IPS DF 19.7 (cell line): ENCODE data around the gene HNF4A.
A peak's percentile ranks its signal among the peaks of the same experiment; 100 is the strongest.
"Not testable (repeated sequence)": the region's sequence is repeated elsewhere in the genome, so short reads cannot be mapped to it uniquely, and the experiment has no call there.

Source experiments
- DNase-seq: peaks from one replicate; pipeline ENCODE4 v3.0.0-alpha.2; 2013; ENCODE audit warnings: low read depth, low spot score

HNF4A gene

DNA sequence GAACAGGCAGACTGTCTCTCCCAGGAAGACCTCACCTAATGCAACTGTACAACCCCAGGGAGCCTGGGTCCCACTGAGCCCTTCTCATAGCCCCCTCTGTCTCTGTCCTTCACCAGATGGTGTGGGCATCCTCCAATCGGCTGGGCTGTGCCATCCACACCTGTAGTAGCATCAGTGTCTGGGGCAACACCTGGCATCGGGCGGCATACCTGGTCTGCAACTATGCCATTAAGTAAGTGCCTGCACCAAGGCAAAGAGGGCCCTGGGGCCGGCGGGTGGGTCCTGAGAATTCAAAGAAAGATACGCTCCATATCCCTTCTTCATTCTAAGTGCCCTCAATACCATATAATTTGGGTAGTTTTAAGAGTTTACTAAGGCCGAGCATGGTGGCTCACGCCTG is 10.4 kb upstream of the HNF4A start:
- DNase-seq, result no peak

DNA sequence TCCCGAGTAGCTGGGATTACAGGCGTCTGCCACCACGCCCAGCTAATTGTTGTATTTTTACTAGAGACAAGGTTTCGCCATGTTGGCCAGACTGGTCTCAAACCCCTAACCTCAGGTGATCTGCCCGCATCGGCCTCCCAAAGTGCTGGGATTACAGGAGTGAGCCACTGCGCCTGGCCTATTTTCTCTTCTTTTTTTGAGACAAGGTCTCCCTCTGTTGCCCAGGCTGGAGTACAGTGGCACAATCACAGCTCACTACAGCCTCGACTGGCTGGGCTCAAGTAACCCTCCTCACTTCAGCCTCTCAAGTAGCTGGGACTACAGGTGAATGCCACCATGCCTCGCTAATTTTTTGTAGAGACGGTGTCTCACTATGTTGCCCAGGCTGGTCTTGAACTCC is 9.6 kb upstream of the HNF4A start:
- not testable (repeated sequence) for DNase-seq

DNA sequence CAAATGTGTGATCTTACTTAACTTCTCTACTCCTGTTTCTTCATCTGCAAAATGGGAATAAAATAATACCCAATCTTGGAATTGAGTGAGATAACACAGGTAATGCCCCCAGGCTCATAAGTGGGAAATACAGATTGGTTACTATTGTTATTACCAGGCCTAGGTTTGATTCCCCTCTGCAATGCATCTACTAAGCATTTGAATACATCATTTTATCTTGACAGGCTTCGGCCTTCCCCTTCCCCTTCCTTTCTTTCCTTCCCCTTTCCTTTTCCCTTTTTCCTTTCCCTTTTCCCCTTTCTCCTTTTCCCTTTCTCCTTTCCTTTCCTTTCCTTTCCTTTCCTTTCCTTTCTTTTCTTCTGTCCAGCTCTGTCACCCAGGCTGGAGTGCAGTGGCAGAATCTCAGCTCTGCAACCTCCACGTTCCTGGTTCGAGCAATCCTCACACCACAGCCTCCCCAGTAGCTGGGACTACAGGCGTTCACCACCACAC is 7.3 kb upstream of the HNF4A start:
- no peak for DNase-seq

DNA sequence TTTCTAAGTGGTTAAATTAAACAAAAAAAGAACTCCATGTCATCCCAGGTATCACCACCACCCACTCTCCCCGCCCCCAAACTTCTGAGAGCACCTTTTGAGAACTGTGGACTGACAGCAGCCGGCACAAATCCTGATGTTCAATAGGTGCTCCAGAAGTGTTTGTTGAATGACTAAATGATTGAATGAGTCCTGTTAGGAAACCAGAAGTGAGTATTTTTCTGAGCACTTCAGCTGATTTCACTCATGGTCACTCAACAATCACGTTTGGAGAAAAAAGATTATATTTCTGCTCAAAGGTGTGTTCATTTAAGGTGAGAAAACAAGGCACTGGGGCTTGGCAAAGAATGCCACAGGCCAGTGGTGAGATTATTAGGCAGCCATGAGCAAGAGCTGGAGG is 6.2 kb upstream of the HNF4A start:
- DNase-seq, result no peak

DNA sequence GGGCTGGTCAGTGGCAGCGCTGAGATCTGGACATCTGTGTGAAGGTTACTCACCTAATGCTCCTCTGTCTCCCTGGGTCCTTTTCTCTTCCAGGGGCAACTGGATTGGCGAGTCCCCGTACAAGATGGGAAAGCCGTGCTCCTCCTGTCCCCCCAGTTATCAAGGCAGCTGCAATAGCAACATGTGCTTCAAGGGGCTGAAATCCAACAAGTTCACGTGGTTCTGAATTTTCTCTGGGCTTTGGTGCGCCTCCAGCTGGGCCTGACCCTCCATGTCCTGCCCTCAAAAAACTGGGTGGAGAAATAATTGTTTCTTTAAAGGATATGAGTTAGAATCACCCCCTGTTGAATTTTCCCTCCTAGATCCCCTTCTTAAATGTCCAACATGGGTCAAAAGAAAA is 4.9 kb upstream of the HNF4A start:
- no peak for DNase-seq

DNA sequence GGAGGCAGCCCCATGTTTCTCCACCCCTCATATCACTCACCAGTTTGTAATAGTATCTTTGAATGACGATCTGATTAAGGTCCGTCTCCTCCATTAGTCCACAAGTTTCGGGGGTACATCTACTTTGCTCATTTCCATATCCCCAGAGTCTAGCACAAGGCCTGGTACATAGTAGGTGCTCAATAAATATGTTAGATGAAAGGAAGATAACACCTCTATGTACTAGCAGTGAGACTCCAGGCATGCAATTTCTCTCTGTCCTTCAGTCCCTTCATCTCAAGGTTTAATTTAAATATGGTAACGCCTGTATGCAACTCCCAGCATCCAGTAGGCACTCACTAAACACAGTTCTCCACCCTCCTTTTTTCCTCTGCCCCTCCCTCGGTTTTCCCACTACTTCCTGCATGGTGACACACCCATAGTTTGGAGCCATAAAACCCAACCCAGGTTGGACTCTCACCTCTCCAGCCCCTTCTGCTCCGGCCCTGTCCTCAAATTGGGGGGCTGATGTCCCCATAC is 461 bp upstream of the HNF4A start:
- DNase-seq, result no peak

DNA sequence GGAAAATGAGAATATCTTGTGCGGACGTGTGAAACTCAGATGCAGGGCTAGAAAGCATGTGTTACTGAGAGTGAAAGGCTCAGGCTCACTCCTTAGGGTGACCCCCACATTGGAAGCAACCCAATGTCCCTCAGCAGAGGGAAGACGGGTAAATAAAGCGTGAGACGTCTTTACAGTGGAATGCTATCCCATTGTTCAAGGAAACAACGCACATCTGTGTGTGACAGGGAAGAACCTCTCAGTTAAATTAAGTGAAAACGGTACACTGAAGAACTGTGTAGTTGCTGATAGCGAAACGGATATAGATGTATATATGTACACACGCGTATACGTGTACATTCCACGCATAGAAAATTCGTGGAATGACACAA is 839 bp downstream of the HNF4A start:
- no peak for DNase-seq

DNA sequence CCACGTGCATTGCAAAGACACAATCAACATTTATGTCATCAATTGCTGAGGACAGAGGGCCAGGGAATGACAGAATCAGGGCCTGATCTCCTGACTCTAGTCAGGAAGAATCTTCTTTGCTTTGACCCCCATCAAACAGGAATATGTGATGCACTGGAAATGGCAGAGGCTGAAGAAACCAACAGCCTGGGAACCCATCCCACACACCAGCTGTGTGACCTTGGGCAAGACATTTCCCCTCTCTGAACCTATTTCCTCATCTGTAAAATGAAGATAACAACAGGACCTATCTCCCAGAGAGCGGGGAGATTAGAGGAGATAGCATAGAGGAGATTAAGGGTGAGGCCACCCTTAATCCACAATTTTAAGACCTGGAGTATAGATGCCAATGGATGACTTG is 1.5 kb downstream of the HNF4A start:
- no peak for DNase-seq

DNA sequence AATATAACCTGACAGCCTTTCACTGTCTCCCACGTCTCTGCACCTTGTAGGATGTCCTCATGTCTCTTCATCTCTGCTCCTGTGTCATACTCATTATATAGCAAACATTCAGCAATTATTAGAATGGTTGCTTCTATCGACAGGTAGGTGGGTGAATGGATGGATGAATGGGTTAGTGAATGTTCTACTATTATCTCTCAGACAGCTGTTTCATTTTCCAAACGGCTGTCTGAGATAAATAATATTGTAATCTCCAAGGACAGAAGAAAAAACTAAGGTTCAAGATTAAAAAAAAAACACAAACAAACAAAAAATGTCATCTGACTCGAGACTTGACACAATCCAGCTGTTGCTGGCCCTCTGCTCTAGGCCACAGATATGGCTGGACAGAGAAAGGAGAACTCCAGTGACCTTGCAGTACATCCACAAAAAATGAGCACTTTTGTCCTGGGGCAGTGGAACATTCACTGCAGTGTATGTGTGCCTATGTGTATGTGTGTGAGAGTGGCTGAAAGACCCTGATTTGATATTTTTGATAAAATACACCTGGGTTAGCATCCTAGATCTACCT is 2.1 kb downstream of the HNF4A start:
- DNase-seq, result no peak

DNA sequence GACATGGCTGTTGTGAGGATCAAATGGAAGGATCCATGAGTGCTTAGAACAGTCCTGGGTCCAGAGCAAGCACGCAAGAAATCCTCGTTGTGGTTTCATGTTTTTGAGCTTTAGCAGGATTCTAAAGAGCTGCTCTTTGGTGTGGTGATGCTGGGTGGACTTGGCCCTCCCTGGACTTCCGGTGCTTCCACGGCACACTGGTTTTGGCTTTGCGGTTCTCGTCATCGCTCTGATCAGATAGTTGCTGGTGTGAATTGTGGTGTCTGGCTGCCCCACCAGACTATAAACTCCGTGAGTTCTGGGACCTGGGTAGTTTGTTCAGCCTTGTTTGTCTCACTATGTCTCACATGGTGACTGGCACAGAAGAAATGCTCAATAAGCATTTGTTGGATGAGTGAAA is 3.3 kb downstream of the HNF4A start:
- no peak for DNase-seq

DNA sequence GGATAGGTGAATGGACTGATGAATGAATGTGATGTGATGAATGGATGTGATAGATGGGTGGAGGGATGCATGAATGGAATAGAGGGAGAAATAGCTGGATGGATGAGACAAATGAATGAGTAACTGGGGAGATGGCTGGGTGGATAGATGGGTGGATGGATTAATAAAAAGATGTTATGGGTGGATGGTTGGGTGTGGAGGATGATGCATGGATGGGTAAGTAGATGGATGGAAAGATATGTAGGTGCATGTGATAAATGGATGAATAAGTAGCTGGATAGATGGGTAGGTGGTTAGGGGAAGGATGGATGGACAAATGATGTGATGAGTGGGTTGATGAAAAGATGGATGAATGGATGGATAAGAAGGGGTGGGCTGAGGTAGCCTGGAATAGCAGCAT is 4.7 kb downstream of the HNF4A start:
- DNase-seq, result no peak

DNA sequence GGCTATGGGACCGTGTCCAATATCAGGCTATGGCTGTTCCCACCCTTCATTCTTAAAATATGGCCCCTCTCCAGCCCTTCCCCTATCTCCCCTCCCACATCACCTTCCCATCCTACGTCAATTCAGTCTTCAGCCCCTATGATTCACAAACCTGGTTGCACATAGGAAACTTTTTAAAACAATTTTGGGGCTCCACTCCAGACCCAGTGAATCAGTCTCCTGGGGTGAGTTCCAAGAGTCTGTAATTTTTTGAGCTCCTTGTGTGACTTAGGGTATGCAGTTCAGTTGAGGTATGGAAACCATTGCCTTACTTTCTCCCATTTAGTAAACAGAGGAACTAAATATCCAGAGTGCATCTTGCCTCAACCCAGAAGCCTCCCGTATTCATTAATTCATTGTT is 5.5 kb downstream of the HNF4A start:
- no peak for DNase-seq

DNA sequence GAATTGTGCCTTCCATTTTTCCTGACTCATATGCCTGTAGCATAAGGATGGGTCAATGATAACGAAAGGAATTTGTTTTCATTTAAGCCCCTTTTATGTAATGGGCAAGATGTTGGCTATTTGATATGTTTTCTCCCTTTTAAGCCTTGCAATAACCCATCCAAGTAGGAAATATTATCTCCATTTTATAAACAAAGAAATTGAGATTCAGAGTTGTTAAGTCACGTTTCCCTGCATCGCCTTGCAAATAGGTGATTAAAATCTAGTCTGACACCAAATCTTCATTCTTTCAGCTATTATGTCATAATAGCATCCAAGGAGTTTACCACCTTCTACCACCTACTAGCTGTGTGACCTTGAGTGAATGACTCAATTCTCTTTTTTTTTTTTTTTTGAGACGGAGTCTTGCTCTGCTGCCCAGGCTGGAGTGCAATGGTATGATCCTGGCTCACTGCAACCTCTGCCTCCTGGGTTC is 7.0 kb downstream of the HNF4A start:
- no peak for DNase-seq

DNA sequence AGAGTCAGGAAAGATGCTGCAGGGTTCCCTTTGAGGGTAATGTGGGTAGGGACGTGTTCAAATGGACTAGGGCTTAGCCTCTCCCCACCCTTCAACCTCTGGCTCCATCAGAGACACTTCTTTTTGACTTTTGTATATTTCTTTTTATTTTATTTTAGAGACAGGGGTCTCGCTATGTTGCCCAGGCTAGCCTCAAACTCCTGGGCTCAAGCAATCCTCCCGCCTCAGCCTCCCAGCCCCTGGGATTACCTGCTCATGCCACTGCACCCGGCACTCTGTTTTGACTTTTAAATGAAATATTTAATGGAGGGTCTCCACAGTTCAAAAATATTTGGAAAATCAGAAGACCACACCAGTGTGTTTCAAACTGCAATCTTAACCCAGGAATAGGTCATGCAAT is 8.6 kb downstream of the HNF4A start:
- no peak for DNase-seq

DNA sequence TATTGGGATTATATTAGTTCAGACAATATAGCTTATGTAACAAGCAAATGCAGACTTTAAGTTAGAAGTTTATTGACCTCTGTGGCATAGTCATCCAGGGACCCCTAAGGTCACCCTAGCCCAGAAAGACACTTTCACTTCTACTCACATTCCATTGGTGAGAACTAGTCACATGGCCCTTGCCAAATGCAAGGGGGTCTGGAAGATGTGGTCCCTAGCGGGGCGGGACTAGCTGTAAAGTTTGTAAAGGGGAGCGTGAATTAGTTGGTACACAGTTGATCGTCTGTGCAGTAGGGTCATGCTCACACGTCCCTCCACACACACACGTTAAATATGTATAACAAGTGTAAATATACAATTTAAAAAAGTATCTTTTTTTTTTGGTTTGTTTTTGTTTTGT is 9.3 kb downstream of the HNF4A start:
- DNase-seq, result no peak

DNA sequence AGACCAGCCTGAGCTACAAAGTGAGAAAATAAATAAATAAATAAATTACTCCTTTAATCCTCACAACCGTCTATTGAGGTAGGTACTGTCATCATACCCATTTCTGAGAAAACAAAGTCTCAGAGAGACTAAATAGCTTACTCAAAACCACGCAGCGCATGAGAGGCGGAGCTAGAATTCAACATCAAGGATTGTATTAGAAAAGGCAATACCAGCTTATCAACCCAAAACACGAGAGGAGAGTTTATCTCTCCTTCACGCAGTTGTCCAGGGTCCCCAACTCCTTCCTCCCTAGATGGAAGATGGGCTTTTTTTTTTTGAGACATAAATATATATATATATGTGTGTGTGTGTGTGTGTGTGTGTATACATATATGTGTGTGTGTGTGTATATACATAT is 12.2 kb downstream of the HNF4A start:
- no peak for DNase-seq

DNA sequence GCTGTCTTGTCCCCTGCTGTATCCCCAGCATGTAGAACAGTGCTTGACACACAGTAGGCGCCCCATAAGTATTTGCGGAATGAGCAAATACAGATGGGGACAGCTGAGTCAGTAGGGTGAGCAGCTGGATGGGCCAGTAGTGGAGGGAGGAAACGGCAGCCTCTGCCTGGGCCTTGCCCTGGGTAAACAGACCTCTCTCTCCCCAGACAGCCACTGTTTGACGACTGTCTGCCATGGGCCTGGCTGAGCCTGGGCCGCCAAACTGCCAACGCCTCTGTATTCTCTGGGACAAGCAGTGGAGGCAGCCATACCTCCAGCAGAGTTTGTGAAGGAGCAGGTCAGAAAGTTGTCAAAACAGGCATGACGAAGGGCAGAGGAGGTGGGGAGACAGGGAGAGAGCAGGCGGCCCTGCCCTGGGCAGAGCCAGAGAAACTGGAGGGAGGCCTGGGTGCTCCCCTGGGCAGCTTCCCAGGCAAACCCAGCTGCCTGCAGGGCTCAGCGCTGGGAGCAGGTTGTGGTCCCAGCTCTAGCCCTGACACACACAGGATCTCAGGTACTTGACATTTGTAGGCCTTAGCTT is 15.2 kb downstream of the HNF4A start:
- no peak for DNase-seq

DNA sequence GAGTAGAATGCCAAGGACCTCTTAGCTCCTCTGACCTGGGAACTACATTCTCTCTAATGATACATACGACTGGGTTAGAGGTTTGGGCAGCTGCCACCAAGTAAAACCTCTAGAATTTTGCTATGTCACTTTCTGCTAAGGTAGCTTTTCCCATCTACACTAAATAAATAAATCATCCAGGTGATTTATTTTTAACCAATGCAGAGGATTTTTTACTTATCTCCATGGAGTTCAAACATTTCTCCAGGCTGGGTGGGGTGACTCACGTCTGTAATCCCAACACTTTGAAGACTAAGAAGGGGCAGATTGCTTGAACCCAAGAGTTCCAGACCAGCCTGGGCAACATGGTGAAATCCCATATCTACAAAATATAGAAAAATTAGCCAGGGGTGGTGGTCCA is 27.1 kb downstream of the HNF4A start:
- no peak for DNase-seq

DNA sequence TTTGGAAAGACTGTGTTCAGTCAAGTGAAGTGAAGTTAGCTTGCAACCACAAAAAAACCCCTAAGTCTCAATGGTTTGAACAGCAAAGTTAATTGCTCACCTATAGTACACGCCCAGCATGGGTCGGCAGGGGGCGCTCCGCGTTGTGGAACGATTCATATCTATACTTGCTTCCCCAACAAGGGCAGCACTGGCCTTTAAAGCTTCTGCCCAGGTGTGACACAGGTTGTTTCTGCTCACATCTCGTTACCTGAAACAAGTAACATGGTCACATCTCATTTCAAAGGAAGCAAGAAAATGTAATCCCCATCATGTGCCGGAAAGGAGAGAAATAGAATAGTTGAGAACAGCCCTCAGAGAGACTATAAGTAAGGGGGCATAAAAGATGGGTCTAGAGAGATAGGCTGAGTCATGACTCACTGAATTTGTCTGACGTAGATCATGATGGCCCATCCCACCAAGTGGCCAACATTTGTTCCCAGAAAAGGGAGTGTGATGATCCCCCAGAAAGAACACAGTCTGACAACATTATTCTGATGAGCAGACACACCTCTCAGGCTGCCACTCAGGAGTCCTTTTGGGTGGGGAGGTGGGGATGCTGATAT is 29.0 kb downstream of the HNF4A start:
- DNase-seq, result peak; percentile 30

DNA sequence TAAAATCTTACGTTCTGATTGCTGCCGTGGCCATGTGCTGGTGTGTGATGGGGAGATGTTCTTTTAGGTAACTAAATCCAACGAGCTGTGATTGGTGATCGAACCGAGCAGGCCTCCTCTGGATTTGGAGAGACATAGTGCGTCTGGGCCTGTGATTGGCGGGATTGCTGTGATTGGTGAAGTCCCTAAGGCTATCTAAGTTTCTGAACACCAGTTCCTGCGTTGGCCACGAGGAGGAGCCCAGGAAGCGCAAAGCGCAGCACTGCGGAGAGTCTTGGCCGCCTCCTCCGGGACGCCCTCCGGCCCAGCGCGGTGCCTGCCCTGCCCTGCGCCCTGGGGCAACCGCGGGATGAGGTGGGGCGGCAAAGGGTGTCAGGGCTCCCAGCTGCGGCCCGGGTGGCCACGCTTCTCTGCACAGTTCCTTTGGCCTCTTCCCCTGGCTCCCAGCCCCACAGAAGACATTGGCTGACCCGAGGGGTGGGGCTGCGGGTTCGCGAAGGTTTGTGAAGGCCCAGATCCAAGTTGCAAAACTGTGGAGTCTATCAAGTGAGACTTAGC is 33.0 kb downstream of the HNF4A start:
- DNase-seq, result peak; percentile 87

DNA sequence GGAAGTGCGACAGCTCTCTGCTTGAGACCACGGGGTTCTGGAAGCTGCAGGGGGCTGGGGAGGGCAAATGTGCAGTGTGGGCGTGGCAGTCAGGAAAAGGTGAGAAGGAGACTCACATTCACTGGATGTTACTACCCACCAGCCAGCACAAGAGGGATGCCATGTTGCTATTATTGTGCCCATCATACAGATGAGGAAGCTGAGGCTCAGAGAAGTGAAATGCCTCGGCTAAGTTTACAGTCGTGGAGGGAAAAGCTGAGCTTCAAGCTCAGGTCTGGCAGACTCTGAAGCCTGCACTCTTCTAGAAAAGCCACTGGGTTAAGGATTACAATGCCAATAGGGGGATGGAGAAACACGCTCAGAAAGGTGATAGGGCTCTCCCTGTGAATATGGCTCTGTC is 34.4 kb downstream of the HNF4A start:
- no peak for DNase-seq

DNA sequence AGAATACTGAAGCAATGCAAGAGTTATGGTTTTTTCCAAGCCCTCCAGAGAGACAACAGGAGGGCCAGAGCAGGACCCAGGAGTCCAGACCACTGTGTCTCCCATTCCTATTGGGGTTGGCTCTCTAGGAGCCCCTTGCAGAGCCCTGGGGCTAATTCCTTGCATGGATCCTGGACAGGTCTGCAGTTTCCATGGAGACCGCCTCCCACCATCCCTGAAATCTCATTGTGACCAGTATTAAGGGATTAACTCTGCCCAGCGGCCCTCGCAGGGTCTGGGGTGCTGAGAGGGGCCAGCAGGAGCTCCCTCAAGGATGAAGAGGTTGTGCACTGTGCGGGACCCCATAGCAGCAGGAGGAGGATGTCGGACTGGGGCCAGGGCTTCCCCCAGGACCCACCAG is 34.8 kb downstream of the HNF4A start:
- DNase-seq, result no peak
